SKM-1 (cell line): Measurements from ENCODE around the gene CCR6.
"Not testable (repeated sequence)": the region's sequence is repeated elsewhere in the genome, so short reads cannot be mapped to it uniquely, and the experiment has no call there.

ENCODE experiments used
- DNase-seq: peaks from one replicate; lab custom pipeline; 2025; ENCODE audit not compliant: unreplicated experiment; lab: John Stamatoyannopoulos, UW

CCR6 gene

DNA sequence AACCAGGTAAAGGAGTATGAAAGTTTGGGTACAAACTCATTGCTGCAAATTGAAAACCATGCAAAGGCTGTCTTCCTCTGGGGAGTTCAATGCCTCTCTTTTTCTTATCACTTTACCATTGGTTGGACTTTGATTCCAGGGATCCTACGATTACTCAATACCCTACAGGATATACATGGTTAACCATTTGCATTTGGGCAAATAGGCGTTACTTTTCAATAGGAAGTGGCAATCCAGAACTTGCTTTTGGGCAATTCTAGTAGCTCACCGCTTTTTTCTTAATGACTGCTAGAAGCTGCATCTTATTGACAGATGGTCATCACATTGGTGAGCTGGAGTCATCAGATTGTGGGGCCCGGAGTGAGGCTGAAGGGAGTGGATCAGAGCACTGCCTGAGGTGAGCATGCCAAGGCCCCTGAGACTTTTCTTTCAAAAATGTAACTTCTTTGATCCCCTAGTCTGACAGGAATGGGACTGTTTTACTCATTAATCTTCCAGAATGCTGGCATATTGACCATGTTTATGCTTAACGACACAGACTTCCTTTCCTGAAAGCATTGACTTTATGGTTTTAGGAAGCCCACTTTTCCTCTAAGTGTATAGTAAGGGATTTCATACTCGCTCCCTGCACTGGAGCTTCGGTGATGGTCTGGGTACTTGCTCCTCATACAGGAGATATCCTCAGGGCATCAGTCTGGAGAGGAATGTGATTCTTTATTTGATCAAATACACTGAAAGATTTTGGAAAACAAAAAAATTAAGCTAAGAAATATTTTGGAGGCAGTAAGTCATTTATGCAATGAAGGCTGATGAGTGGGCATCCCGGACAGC is at the start of gene CCR6:
Gene CCR6, plus strand, starts transcription at position 270 of the 831 bp plus-strand sequence. CDS start 13,039 bp downstream, outside the sequence.
- no peak for DNase-seq

DNA sequence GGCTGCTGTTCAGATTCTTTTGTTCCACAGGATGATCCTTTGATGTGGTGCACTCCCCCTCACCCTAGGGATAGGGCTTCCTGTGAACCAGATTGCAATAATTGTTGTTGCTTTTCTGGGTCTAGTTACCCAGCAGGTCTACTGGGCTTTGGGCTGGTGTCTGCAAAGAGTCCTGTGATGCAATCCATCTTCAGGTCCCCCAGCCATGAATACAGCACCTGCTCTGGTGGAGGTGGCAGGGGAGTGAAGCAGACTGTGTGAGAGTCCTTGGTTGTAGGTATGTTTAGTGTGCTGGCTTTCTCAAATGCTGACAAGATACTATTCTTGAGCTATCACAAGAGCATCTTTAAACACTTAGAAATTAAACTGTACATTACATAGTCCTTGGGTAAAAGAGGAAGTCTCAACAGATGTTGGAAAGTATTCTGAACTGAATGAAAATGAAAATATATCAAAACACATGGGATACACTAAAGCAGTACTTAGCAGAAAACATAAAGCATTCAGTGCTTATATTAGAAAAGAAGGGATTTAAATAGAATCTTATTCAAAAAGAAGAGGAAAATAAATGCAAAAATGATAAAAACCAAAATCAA is 49.1 kb upstream of the CCR6 start:
- DNase-seq: no peak

DNA sequence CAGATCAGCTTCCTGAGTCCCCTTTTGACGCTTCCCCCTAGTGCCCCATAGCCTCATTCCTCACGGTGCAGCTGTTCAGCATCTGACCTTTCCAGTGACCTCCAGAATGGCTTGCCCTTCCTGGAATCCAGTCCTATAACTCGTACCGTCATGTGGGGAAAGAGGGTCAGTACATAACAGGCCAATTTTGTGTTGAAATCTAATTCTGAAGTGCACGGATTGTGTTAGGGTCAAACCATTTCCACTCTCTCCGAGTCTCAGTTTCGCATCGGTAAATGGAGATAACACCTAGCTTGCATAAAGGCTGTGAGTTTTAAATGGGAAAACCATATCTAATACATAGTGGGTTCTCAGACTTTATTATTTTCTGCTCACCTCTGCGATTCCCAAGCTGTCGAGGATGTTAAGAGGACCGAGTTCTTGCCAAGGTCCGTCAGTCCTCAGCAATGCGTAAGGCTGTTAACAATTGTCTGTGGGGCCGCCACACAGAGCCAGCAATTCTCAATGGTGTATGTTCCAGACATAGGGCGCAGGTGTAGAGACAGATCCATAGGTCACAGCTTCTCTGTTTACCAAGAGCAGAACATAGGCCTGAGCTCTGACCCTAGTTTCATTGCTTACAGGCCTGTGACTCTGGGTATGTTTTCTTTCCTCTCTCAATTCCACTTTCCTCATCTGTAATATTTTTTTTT is 45.5 kb upstream of the CCR6 start:
- DNase-seq: no peak

DNA sequence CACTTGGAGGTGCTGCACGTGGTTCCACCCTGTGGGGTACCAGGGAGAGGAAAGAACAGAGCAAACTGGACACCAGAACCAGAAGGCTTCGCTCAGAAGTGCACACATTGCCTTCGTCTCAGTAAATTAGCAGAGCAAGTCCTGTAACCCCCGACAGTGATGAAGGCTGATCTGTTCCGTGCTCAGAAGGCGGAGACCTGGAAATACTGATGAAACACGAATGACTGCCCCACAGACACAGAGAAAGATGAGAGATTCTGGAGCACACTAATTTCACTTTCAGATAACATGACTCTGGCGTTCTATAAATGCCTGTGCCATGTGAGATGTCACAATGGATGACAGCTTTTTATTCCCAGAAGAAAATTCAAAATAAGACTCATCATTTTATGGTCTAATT is 44.2 kb upstream of the CCR6 start:
- DNase-seq: no peak

DNA sequence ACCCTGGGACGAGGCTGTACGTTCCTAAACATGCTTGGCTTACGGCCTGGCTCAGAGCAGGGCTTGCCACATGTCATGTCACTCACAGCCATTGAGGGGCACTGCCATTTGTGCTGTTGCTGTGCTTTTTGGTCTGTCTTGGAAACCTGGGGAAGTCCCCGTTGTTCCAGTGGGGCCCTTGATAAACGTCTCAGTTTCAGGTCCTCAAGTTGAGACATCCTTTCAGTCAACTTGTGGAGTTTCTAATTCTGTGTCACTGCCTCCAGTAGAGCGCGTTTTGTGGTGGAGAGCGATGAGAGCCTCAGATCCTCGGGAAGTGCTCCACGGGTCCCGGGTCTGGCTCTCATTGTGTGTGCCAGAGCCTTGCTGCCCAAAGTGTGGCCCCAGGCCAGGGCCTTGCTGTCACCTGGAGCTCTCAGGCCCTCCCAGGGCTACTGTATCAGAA is 43.0 kb upstream of the CCR6 start:
- DNase-seq: no peak

DNA sequence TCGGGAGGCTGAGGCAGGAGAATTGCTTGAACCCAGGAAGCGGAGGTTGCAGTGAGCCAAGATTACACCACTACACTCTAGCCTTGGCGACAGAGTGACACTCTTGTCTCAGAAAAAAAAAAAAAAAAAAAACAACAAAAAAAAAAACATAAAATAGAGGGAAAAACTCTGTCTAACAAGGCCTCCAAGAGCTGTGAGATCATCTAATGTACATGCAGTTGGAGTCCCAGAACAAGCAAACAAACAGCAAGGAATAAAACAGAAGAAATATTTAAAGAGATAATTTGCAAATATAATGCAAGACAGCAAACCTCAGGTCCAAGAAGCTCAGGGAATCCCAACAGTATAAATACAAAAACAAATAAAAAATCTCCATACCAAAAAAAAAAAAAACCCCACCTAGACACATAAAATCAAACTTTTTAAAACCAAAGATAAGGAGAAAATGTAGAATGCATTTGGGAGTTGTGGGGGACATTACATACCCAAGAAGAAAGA is 35.0 kb upstream of the CCR6 start:
- no peak for DNase-seq

DNA sequence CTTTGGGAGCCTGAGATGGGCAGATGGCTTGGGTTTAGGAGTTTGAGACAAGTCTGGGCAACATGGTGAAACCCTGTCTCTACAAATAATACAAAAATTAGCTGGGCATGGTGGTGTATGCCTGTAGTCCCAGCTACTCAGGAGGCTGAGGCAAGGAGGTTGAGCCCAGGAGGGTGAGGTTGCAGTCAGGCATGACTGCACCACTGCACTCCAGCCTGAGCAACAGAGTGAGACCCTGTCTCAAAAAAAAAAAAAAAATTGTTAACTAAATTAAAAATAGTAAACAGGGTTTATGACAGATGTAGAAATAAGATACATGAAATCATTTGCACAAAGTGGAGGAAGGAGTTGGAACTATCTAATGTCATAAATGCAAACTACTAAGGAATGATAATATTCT is 34.2 kb upstream of the CCR6 start:
- DNase-seq: not testable (repeated sequence)

DNA sequence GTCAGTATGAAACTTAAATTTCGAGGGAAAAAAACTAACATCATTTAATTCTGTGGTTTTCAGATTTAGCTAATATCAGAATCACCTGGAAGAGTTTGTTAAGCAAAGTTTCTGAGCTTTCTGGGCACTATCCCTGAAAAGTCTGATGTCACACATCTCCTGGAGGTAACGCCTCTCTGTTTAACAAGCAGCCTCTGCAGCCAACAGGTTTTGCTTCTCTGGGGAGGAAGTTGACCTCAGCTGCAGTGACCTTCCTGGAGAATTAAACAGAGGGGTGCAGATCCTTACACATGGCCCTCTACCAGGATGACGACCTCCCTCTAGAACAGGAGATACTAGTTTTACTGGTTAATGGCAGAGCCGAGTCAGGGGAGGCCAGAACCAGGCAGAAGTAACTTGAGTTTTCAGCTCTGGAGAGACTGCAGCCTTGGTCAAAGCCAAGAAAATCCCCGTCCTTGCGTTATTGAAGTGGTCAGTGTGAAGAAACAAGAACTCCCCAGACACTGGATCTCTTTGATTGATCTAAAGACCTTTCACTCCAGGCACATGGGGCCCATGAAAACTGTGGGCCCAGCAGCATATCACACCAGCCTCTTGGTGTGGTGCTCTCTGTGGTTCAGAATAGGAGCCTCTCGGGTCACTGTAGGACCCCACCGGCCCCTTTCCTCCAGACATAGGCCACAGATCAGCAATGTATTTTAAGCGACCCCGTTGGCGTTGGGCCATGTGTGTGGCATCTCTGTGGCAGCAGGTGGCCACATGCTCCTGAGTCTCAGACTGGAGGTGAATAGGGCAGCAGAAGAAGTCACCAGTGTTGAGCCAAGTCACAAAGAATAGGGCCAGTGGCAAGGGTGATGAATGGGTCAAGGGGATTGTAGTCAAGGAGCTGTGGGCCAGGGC is 33.4 kb upstream of the CCR6 start:
- DNase-seq: no peak

DNA sequence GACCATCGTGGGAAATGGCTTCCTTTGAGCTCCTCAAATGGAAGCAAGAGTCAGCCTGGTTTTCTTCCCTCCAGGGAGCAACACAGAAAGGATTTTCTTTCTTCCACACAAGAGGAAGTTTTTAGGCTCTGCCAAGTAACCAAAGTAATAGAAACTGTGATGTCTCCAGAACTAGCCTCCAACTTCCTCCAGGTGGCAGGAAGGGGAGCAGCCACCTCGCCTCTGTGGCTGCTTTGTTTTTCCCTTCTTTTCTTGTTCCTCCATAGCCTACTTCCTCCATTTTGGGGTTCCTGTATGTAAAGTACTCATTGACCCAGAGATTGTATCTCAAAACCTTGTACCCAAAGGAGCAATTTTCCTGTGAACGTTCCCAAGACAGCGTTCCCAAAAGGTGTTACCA is 32.7 kb upstream of the CCR6 start:
- DNase-seq: peak; percentile 50

DNA sequence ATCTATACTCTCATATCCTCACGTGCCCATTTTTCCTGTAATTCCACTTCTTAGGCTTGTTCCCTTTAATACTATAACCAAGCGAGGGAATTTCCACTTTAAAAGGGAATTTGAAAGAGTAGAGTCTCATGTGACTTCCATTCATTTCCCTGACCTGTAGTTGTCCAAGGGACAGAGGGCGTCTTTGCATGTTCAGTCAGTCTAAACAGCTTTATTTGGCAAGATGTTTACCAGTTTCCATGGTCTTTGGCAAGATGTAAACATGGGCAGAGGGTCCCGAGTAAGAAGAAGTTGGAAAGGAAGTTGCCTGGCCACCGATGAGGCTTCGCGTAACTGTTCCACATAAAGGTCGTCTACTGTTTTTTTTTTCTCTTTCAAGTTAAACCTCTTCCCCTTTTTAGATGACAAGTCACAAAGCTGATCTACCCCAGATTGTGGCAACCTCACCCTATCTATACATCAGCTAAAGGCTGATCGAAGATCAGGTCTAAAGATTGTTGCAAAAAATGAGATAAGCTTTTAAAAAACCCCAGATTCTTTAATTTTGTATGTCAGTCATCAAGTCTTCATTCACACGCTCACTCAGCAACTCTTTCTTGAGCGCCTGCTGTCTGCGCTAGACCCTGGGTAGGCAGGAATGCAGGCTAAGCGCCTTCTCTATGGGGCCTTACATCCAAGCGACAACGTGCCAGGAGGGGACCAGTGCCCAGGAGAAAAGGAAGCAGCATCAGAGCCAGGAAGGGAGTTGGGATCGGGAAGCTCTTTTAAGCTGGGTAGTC is 31.7 kb upstream of the CCR6 start:
- DNase-seq: peak; percentile 70

DNA sequence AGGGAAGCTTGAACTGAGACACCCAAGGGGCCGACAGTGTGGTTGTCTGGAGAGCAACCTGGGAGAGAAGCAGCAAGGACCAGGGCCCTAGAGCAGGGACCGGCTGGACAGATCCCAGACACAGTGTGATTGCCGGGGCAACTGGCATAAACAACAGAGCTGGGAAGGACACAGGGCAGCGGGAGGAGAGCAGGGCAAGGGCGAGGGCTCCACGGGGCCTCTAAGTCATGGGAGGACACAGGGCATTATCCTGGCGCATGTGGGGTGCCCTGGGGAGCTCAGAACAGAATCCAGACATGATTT is 31.1 kb upstream of the CCR6 start:
- no peak for DNase-seq

DNA sequence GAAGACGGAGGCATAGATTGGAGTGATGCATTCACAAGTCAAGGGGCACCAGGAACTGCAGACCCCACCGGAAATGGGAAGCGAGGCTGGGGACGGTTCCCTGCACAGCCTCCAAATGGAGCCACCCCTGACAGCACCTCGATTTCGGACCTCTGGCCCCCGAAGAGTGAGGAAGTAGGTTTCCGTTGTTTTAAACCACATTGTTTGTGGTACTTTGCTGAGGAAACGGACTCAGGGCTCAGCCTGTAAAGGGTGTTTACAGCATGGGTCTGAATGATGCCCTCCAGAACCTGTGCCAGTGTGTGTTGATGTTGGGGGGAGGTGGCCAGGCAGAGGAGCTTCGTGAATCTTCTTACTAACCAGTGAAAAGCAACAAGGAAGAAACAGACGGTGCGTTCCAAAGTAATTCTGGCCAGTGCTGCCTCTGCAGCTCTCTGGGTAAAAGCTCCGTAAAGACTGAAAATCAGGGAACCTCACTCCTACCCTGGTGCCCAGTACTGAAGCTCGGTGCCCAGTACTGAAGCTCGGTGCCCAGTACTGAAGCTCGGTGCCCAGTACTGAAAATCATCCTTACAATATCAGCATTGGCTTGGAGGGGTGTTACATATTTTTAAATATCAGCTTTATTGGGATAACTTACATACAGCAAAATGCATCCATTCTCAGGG is 30.1 kb upstream of the CCR6 start:
- no peak for DNase-seq

DNA sequence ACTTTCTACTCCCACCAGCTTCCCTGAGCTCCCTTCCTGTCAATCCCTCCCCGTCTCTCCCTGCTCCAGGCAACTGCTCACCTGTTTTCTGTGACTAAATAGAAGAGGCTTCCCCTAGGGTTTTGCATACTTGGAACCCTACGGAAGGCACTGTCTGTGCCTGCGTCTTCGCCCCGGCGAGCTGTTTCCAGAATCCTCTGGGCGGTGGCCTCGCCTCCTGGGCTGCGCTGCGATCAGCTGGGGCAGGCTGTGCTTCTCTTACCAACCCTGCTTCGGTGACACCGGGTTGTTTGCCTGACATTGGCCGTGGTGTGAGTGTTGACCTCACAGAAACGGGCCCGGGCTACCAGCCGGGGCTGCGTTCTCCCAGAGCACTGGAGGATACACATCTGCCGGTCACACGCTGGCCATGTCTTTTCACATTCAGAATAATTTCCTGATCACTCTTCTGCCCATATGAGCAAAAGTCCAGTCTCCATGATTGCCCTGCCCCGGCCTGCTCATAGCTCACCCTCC is 29.4 kb upstream of the CCR6 start:
- no peak for DNase-seq

DNA sequence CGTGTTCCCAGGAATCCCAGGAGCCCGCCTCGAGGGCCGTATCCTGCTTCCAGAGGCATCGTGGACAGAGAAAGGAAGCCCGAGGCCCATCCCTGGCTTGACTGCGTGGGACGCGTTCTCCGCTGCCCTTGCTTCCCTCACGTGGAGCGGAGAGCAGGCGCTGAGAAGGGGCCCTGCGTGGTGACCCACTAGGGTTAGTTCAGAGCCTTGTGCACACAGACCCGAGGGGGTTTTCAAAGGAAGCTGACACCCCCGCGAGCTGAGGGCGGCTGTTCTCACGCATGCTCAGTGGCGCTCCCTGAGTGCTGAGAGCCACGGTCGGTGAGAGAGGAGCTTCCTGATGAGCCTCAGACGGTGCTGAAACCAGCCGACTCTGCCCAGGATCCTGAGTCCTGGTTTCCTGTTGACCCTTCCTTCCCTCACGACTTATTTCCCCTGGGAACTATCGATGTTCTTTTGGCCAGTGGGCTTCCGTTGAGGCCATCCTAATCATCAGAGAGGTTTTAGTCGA is 28.9 kb upstream of the CCR6 start:
- no peak for DNase-seq

DNA sequence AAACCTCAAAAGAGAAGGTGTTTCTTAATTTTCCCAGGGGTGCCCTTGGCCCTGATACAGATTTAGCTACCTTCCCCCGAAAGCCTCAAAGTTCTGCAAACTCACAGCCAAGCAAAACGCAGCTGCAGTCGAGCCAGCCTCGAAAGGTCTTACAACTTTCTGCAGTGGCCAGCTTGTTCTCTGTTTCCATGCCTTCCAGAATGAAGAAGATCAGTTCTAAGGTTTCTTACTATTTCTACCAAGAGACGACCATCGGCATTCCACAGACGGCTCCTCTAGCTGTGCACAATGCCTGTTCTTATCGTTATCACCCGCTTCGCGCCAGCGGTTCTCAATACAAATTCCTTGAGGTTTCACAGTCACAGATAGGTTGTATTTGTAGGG is 28.5 kb upstream of the CCR6 start:
- no peak for DNase-seq

DNA sequence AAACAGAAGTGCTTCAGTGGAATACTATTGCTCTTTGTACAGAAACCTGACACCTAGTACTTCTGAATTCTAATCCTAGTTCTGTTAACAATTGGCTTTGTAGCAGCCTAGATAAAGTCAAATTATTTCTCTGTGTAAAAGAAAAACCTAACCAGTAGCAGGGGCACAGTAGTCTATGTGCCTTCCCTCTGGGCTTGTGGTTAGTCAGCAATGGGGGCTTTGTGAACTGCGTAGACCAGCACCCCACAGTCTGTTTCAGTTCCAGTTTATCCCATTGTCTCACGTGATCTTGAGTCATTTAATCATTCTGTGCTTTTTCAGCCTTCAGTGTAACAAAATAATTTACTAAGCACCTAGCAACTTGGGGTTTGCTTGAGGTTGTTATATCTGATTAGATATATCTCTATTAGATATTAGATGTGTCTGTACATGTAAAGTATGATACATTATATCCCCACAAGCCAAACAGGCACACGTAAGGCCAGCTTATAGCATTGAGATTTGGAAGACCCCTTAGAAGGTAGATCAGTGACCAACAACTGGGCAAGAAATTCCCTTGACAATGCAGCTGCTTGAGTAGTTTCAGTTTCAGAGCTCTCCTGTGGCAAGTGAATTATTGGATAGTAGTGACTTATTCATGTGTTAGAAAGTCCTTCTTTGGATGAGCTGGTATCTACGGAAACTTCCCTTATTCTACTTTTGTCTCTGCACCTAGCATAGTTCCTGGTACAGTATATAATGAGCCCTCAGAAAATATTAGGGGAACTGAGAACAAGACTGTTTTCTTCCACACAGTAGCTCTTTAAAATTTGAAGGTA is 27.9 kb upstream of the CCR6 start:
- DNase-seq: no peak

DNA sequence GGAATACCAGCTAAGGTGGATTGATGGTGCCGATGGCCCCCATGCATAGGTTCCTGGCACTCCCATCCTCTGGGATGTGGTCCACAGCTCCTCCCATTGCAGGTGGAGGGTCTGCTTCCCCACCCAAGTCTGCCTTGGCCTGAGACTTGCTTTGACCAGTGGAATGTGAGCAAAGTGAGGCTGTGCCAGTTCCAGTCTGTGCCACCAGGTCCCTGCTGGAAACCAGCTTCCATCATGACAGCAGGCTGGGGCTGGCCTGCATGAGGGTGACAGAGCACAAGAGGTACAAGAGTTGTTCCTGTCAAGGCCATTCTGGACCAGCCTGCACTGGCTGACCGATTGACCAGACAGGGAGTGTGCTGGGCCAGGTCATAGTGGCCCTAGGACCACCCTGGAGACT is 27.0 kb upstream of the CCR6 start:
- DNase-seq: no peak

DNA sequence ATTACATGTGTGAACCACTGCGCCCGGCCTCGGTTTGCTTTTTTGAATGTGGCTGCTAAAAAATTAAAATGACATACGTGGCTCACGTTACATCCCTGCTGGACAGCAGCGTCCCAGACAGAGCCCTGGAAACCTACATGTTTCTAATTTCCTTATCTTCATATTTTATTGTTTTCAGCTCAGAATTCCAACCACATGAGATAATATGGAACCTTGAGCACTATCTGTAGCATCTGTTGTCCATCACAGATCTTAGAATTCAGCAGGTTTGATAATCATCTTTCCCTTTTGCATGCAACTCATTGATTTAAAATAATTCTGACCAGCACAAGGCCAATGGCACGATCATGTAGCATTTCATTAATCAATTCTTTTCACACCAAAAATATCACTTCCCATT is 25.9 kb upstream of the CCR6 start:
- no peak for DNase-seq

DNA sequence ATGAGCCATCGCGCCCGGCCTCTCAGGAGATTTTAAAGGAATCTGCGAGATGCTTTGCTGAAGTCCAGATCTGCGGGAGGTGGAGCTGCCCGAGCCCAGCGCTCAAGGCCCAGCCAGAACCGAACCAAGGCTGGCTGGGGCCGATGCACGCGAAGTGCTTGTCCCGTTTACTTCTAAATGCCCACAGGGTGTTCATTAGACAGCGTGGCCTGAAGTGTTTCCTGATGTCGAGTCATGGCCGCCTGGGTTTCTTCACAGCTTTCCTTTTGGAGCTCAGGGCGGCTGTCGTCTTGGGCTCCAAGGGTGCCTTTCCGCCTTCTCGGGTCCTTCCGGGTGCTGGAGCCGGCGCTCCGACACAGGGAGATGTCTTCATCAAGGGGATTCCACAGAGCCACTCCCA is 25.1 kb upstream of the CCR6 start:
- no peak for DNase-seq
